Sciatic nerve (tissue), 2 donors: ENCODE results near the gene ZBTB16. TPM values are rescaled to one million over a fixed set of nuclear protein-coding genes. Genes with fewer than 3 reads are reported as not detected.

Experiments used
- ATAC-seq: fragments of 200-7000 bp; cut with Tn5 transposase; one replicate; pipeline ENCODE4 v1.9.1; 2020; ENCODE audit warnings: mild to moderate bottlenecking, moderate library complexity
- DNase-seq: peaks from one replicate; pipeline ENCODE4 v3.0.0-alpha.2; 2020; ENCODE audit warnings: low spot score
- intact Hi-C: fragments of 100-400 bp; cut with DNase I; formaldehyde crosslinking; loops from one replicate; pipeline ENCODE4 v1.14.2; 2022
- total RNA-seq: library from RNA; stranded (reverse); fragmentation: NEBNext Ultra II Directional; extraction: Animal tissue kit (Norgen Biotek cat#: 25700); gene quantifications from one replicate; pipeline ENCODE4 v1.2.1, GENCODE V29; 2021
- donor health status: DM: no; HTN: no; CAD: no.
- donor health status: DM: no; HTN: no; CAD: no.

Gene ZBTB16, protein sequence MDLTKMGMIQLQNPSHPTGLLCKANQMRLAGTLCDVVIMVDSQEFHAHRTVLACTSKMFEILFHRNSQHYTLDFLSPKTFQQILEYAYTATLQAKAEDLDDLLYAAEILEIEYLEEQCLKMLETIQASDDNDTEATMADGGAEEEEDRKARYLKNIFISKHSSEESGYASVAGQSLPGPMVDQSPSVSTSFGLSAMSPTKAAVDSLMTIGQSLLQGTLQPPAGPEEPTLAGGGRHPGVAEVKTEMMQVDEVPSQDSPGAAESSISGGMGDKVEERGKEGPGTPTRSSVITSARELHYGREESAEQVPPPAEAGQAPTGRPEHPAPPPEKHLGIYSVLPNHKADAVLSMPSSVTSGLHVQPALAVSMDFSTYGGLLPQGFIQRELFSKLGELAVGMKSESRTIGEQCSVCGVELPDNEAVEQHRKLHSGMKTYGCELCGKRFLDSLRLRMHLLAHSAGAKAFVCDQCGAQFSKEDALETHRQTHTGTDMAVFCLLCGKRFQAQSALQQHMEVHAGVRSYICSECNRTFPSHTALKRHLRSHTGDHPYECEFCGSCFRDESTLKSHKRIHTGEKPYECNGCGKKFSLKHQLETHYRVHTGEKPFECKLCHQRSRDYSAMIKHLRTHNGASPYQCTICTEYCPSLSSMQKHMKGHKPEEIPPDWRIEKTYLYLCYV
- 22.7 TPM for total RNA-seq

DNA sequence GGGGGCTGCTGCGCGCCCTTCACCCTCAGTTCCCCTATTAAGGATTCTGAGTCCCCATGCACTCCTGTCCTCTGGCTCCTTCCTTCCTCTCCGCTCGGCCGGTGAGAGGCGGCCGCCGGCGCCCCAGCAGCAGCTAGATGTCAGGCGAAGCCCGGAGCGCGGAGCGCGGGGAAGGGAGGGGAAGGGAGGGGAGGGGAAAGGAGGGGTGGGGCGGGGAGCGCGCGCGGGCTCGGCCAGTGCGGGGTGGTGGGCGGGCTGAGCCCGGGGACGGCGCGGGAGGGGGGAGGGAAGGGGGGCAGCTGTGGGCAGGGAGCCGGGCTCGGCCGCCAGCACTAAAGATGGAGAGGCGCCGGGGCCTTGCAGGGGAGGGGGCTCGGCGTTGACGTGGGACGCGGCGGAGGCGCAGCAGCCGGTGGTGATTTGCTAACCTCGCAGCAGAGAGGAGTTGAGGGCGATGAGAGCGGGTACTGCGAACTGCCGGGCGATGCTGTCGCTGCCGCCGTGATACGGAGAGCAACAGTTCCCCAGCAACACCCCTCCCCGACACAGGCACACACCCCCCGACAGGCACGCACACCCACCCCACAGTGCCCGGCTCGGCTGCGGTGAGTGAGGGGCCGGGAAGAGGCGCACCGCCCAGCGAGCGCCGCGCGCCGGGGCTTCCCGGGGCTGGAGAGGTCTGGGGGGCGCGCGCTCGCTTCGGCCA lies at the start of gene ZBTB16:
Gene ZBTB16, plus strand, starts transcription at position 434 of the 706 bp plus-strand sequence. CDS start 3,590 bp downstream, outside the sequence.
- peak; percentile 93 for DNase-seq
- ATAC-seq, result peak; percentile 82
- intact Hi-C loops, result loop anchor here (5.0 kb wide), 2 partner anchors 198 to 722 kb away; no protein-coding TSS in a partner anchor

DNA sequence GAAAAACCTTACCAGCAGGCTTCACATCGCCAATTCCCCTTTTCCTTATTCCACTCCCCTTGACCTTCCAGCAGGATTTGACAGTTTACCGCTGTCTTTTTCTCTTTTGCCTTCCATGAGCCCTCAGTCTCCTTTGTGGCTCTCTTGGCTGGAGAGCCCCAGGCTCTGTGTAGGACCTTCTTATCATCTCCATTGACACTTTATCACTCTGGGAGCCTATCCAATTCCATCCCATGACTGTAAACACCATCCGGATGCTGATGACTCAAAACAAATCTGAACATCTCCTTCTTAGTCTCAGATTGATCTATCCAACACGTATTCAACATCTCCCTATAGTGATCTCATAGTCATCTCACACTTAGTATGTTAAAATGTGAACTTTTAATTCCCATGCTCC lies 48.6 kb upstream of the ZBTB16 start:
- ATAC-seq, result no peak
- no peak for DNase-seq
- intact Hi-C loops, result no loop called here

DNA sequence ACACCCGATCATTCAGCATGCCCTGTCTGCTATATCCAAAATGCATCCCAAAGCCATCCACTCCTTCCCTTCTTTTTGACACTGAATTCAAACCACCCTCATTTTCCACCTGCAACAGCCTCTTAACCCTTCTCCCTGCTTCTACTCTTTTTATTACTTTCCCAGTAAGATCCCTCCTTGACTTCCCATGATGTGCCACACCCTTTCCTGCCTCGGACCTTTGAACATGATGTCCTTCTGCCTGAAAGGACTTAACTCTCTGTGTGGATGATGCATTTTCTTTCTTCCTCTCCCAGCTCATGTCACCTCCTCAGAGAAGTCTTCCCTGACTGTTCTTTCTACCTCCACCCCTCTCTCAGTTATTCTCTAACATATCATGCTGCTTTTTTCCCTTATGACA lies 48.1 kb upstream of the ZBTB16 start:
- intact Hi-C loops, result no loop called here
- no peak for DNase-seq
- ATAC-seq, result no peak

DNA sequence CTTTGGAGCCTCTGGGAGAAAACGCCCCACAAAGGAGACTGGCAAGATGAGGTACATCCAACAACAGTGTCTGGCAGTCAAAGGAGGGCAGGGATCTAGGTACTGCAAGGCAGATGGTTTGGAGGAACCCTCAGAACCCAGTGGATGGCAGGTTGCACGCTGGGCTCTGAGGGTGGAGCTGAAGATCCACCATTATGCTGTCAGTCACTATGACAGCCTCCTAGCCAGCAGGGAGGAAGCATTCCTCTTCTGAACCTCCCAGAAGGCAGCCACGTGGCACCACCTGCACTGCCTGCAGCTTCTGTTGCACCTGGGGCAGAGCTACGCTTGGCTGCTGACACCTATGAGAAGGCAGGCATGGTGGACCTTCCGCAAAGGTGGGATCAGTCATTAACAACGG lies 44.4 kb upstream of the ZBTB16 start:
- intact Hi-C loops, result no loop called here
- DNase-seq, result no peak

DNA sequence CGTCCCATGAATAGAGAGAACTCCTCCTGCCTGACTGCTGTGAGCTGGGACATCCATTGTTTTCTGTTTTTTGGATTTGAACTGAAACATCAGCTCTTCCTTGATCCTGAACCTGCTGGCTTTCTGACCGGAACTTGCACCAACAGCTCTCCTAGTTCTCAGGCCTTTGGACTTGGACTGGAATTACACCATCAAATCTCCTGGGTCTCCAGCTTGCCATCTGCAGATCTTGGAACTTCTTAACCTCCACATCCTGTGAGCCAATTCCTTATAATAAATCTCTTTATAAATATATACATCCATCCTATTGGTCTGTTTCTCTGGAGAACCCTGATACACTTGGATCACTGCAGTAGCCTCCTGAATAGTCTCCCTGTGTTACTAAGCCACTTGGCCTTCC lies 42.5 kb upstream of the ZBTB16 start:
- no peak for ATAC-seq
- no peak for DNase-seq
- intact Hi-C loops, result no loop called here

More for the DNA sequence above, 44.4 kb upstream of the ZBTB16 start:
- ATAC-seq, result no peak

DNA sequence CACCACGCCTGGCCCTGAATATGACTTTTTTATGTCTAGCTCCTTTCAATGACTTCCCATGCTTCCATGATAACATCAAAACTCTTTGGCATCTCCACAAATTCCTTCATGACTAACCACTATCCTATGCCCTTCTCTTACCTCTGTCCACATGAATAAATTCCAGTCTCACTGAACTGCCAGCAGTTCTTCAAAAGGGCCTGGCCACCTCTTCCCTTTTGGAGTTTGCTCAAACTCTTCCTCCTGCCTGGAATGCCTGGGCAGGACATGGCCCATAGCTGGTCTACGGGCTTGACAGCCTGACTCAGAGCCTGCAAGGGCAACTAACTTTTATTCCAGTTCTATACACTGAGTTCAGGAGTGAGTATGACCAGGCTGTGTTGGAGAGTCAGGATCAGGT lies 41.8 kb upstream of the ZBTB16 start:
- intact Hi-C loops, result no loop called here
- ATAC-seq (no peak), DNase-seq (no peak)

DNA sequence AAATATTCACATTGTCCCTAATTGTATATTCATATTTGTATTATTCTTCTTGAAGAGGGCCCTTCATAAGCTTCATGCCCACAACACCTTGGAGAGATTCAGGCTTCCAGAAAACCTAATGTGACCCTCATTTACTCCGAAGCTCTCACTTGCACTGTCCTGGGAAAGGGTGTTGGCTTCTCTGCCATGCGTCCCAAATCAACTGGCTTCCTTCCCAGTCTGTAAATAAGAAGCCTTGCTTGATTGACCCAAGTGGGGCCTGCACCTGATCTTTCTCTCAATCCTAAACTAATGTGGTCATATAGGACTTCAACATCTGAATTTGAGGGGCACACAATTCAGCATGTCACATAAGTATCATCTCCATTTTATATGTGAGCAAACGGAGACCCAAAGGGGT lies 40.5 kb upstream of the ZBTB16 start:
- intact Hi-C loops, result no loop called here
- no peak for ATAC-seq
- no peak for DNase-seq

DNA sequence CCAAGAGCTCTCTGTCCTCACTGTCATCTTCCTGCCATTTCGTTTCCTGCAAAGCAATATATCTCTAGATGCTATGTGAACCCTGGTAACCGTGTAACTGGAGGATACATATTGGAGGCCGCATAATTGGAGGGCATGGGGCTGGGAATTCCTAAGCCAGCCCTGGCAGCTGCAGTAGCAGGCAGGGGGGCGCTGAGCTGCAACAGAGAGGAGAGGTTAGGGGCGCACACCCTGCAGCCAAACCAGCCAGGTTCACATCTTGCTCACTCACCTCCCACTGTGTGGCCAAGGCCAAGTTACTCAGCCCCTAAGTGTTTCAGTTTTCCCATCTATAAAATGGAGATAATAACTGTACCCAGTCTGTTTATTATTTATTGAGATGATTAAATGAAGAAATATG lies 39.9 kb upstream of the ZBTB16 start:
- intact Hi-C loops, result no loop called here
- no peak for ATAC-seq
- no peak for DNase-seq

DNA sequence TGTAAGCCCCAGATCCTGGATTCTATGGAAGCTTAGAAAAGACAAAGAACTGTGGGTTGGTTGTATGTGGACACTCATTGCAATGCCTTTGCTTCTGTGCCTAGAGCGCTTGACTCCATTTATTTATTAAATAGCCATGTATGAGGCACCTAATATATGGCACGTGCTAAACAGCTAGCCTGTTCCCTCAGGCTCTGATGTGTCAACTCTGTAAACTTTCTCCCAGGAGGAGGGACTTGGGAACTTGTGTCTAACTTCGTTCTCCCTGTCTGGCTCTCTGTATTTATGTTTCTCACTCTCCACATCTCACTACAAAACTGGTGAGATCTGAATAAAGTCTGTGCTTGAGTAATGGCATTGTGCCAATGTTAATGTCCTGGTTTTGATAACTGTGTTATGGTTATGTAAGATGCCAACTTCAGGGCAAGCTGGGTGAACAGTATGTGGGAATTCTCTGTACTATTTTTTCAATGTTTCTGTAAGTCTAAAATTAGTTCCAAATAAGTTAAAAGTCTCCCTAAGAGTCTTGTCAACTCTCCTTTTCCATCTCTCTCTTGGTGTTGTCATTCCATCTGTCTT lies 34.1 kb upstream of the ZBTB16 start:
- no peak for ATAC-seq
- DNase-seq, result no peak
- intact Hi-C loops, result no loop called here

DNA sequence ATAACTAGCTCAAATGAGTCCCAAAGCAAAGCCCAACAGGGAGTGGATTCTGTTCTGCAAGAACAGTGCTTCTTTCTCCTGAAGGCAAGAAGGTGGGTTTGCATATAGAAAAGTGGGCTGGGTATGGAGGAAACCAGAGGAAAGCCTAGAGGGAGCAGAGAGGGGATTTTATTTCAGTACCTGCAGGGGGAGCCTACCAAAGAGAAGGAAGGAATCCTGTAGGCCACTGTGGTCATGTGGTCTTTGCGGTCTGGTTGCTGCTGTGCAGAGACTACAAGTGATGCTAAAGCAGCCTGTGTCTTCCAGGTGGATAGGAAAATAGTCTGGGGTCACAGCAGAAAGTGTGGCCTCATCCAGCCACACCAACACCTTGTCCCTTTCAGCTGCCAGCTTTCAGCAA lies 33.2 kb upstream of the ZBTB16 start:
- DNase-seq (no peak), ATAC-seq (no peak)
- intact Hi-C loops, result no loop called here

DNA sequence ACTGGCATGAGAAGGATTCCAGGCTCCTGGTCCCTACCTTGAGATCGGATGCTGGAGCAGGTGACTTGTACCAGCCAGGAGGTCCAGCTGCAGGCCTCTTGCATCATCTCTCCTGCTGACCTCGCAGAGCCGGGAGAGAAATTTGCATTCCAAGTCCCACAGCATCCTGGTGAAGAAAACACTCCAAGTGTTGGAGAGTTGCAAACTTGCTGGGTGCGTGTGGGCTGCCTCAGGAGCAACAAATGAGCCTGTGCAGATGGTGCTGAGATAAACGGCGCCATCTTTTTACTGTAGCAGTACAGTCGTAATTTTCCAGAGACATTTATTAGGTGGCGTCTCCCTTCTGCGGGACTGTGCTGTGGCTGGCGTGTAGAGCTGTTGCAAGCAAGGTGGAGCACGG lies 32.1 kb upstream of the ZBTB16 start:
- intact Hi-C loops, result no loop called here
- DNase-seq, result no peak
- no peak for ATAC-seq

DNA sequence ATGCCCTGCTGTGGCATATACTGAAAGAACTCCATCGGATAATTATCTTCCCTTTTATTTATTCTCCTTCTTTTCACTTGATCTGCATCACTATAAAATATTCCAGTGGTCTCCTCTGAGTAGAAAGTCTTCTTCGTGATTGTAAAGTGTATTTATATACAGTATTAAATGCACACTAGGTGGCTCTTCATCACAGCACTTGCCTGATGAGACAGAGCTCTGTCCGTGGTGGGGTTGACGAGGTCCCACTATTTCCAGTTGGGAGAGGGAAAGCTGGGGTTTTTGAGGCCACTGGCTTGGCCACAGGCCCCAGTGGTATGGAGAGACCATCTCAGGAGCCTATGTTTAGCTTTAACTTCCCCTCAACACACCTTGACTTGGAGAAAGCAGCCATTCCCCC lies 31.6 kb upstream of the ZBTB16 start:
- DNase-seq (no peak), ATAC-seq (peak; percentile 64)
- intact Hi-C loops, result no loop called here

DNA sequence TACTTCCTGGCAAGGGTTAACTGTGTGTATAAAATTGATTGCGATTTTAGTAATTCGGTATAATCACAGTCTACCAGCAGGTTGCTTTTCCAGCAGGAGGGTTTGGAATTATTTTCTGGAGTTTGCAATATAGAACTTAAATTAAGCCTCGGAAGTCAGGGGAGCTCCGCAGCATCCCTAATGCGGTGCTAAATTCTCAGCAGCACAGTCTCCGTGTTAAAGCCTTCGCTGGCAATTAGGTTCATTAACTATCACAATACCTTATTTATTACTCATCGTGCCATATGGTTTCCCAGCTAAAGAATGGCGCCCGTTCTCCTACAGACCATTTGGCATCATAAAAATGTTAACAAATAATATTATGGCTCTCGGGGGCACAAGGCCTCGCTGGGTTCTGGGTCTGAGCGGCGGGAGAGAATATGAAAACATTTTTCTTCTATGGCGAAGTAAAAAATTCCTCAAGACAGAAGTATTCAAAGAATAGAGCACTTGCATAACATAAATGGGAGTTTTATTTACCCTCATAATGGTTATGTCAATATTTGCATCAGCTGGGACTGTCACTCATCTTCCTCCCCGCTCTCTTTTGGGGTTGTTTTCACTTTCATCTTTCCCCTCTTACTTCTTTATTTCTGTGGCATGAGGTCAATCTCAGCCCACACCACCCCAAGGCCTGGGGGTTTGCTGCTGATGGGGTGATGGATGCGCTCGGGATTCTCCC lies 28.1 kb upstream of the ZBTB16 start:
- DNase-seq, result no peak
- intact Hi-C loops, result loop anchor here (5.0 kb wide), 1 partner anchor 231 kb away; no protein-coding TSS in a partner anchor
- ATAC-seq, result no peak

DNA sequence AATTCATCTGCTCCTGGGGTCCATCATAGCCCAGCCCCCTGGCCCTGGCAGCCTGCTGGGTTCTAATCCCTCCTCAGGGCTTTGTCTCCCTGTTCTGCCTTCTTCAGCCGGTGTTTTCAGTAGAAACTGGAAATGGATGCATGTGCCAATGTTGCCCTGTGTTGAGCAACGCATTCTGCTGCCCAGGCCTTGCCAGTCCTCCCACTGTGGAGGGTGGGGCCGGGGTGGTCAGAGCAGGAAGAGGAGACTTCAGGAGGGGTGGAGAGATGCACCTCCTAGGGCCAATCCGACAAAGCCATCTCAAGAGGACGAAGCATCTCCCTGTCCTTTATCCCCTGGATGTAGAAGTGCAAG lies 27.6 kb upstream of the ZBTB16 start:
- ATAC-seq (no peak), DNase-seq (no peak)
- intact Hi-C loops, result loop anchor here (5.0 kb wide), 1 partner anchor 230 kb away; no protein-coding TSS in a partner anchor

DNA sequence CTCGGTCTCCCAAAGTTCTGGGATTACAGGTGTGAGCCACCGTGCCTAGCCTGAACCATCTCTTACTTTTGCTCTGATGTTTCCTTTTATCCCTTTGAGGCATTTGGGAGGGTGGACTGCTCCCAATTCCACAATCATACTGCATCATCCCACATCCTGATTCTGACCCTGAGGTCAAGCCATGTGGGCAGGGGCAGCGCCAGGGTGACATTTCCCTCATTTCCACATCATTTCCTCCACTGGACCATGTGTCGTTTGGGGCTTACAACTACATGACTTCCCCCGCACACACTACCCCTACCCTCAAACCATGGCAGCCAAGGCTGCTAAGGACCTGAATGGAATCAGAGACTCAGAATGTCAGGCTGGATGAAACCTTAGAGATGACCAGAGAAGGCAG lies 26.4 kb upstream of the ZBTB16 start:
- intact Hi-C loops, result loop anchor here (5.0 kb wide), 1 partner anchor 229 kb away; no protein-coding TSS in a partner anchor
- ATAC-seq (no peak), DNase-seq (no peak)

DNA sequence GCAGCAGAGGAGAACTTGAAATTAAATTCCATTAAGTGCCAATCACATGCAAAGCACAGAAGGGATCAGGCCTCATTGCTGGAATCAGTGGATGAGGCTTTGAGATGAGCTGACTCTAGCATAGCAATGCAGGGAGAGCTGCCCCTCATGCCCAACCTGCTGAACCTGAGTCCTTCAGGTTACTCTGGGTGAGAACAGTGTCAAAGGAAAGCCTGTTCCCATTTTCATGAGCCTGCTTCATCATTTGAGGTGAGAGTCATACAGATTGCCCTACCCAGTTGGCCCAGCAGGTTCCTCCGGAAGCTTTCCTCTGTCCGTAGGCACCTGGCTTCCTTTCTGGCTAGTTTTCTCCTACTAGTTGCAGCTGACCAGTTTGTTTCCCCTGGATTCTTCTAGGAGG lies 25.9 kb upstream of the ZBTB16 start:
- intact Hi-C loops, result loop anchor here (5.0 kb wide), 1 partner anchor 229 kb away; no protein-coding TSS in a partner anchor
- no peak for DNase-seq
- no peak for ATAC-seq

DNA sequence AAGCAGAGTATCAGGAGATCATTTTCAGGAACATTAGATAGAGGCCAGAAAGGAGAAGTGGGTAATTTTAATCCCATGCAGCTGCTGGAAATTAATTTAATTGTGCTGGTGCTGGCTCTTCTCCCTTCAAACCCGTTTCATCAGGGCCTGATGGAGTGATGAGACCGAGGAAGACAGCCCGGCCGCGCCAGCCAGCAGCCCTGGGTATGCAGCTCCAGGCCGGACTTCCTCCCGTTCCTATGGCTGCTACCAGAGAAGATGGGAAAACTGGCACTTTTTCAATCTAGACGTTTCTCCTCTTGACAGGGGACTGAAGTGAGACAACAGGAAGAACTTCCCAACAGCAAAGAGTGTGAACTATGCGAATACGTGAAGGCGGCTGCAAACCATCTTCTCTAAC lies 24.6 kb upstream of the ZBTB16 start:
- ATAC-seq (no peak), DNase-seq (no peak)
- intact Hi-C loops, result loop anchor here (5.0 kb wide), 1 partner anchor 227 kb away; no protein-coding TSS in a partner anchor

DNA sequence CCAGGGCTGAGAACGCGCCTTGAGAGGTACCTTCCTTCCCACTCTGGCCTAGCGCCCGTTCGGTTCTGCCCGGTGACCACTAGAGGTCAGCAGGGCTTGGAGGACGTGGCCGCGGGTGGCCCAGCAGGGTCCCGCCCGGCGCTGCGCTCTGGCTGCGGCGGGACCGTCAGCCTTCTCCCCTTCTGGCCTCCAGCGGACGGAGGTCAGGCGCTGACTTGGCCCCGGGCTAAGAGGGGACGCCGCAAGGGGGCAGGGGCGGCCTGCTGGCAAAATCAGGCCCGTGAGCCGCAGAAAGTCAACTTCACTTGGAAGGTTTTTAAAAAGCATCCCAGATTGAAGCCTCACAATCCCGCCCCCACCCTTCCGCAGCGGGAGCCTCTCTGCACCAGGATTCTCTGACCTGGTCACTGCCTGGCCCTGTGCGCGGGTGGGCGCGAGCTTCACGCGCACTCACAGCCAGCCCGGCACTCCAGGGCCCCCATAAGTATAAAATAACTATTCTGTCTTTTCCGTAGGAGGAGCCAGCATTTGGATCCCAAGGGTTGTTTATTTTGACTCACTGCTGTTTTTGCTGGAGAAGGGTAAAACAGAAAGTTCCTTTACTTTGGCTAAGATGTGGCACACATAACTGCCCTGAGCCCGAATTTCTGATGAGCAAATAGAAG lies 23.2 kb upstream of the ZBTB16 start:
- DNase-seq (peak; percentile 90), ATAC-seq (peak; percentile 94)
- intact Hi-C loops, result no loop called here
